Activated gamma-delta T cell treated with anti-CD3 and anti-CD28 coated beads, Interleukin-2, amount 50 U/mL, for 16 hours (primary cell): ENCODE measurements around the gene LSAMP.

Experiments used
- DNase-seq: peaks from one replicate; pipeline ENCODE4 v3.0.0-alpha.2; 2020; ENCODE audit warnings: low read depth

LSAMP gene

GRCh38 chr3:116161575-116162525 lies 283.4 kb downstream of the LSAMP start:
- DNase-seq = no peak

DNA sequence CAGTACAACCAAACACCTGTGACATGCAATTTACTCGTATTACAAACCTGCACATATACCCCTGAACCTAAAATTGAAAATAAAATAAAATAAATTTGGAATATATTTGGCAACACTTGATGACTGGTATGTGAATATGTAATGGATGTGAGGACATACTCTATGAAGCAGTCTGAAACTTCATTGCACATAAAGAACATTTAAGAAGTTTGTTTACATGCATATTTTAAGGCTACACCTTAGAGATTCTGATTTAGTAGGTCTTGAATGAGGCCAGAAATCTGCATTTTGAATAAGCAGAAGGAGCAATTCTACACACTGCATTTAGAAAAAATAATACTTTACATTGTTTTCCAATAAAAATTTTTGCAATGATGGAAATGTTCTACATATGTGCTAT lies 284.7 kb downstream of the LSAMP start:
- no peak for DNase-seq

DNA sequence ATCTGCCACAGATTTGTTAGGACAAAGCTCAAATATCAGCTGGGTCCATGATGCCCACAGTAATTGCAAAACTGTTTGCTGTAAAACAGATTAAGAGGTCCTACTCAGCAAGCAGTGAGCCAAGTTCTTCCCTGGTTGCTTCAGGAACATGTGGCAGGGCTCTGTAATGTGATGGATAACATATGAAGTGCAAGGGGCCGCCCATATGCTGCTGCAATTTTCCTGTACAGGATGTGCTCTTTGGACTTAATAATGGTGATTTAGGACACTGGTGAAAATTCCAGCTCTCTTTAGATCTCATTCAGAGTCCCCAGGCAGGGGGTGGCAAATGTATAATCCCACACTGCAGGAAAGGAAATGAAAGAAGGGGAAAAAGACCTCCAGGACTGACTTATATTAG lies 289.4 kb downstream of the LSAMP start:
- no peak for DNase-seq

- no peak for DNase-seq
Measured at GRCh38 chr3:116154389-116154788, 290.9 kb downstream of the LSAMP start.

- no peak for DNase-seq
Measured at GRCh38 chr3:116153174-116153573, 292.1 kb downstream of the LSAMP start.

GRCh38 chr3:116150655-116151167 lies 294.6 kb downstream of the LSAMP start:
- DNase-seq = no peak

GRCh38 chr3:116148881-116149851 lies 296.1 kb downstream of the LSAMP start:
- DNase-seq = no peak

DNA sequence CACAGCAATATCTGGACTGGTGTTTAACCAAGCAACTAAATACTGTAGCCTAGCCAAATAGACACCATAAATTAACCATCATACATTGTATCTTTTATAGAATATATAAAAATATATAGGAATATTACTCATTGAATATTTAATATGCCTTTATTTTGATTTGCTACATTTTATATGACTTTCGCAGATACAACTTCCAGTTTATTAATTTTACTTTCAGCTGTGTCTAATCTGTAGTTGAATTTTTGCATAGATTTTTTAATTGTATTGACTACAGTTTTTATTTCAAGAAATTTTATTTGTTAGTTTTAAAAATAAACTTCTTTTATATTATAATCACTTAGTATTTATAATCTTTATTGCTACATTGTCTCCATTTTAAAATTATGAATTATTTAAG lies 299.7 kb downstream of the LSAMP start:
- no peak for DNase-seq

DNA sequence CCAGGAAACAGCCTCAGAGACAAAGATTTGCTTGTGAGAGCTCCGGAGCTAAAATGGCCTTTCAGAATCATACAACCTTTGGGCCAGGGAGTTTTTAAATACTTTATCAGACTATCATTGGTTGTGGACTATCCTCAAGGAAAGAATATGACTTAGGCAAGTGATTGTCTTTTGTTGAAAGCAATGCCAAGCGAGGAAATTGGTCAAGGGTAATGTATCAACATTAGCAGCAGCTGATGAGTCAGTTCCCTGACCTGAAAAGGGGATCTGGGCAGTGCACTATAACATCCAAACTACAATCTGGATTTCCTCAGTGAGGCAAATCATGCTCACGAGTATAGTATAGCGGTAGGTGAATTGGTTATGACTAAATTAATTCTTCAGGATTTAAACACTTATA lies 303.6 kb downstream of the LSAMP start:
- DNase-seq = no peak

- no peak for DNase-seq
Measured at GRCh38 chr3:116140100-116140689, 305.1 kb downstream of the LSAMP start.

DNA sequence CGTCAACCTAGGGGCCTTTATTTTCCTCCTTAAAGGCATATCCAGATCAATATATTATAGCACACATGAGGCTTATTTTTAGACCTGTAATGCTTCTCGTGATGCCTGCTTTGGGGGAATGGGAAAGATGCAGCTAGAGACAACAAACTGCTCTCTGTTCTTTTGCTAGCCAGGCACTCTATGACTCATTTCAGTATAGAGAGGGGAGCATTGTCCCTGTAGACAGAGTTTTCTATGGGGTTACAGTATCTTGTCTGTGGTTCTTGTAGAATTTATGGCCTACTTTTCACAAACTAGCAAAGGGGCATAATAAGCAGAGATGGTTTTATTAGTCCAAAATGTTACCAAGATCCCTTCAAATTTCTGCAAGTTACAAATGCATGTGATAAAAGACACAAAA lies 305.6 kb downstream of the LSAMP start:
- DNase-seq = no peak

DNA sequence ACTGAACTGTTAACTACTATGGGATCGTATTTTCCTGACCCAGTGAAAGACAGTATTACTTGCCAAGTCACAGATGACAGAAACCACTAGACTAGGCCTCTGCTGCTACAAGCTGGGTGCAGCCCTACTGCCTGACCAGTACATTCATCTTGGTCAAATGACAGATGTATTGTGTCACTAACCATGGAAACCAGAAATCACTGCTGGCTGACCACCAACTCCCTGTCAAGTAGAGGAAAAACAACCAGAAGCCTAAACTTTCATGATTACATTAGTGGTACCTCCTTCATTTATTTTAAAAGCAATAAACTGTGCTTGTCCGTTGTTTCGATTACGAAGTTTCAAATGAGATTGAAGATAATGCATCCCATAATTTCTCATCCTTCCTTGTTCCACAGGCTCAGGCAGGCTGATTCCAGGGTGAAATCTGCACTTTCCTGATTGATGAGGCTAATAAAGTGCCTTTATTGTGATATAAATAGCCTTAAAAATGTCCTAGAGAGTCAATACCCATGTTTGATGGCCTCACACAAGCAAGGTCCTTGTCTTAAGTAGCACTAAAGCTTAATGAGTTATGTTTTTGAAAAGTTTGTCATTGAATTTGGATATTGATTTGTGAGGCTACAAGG lies 309.7 kb downstream of the LSAMP start:
- no peak for DNase-seq

GRCh38 chr3:116129187-116129946 lies 315.9 kb downstream of the LSAMP start:
- no peak for DNase-seq

- no peak for DNase-seq
Measured at GRCh38 chr3:116127464-116127863, 317.8 kb downstream of the LSAMP start.

GRCh38 chr3:116124166-116124565 lies 321.1 kb downstream of the LSAMP start:
- no peak for DNase-seq

DNA sequence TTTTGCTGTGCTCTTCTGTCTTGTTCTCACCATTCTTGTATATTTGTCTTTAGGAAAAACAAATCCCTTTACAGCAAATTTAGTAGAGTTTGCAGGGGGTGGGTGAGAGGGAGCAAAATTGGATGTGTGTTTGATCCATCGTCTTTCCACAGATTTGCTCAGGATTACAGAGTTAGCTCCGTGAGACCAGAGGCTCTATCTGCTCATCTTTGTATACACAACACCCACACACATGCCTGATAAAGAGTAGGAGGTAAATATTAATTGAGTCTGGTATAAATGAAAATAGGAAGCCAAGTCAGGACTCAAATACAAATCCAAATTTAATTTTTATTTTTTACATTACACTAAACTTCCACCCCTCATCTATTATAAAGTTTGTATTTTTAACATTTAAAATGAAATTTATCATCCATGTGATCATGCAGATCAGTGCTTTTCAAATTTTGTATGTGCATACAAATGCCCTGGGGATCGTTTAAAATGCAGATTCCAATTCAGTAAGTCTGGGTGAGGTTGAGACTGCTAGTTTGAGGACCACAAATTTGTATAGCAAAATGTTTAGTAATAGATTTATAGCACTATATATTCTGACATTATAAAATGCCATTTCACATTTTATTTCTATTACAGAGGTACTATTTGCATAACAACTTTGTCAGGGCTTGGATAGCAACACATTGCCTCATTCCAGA lies 326.7 kb downstream of the LSAMP start:
- no peak for DNase-seq

- no peak for DNase-seq
Measured at GRCh38 chr3:116114586-116114985, 330.7 kb downstream of the LSAMP start.

DNA sequence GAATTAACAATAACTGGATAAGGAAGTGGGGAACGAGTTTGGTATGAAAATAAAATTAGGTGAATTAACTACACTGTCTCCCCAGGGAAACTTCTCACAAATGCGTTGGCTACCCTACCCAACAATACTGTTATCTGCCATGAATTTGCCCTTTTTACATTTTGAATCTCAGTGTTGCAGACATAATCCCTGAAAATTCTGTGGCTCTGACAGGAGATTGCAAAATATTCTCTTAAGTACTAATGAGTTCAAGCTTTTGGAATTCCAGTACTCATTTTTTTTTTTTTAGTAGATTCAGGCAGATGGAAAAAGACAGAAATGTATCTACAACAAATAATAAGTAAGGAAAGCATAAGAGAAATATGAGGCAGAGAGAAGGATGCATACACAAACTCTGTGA lies 332.6 kb downstream of the LSAMP start:
- DNase-seq = no peak

DNA sequence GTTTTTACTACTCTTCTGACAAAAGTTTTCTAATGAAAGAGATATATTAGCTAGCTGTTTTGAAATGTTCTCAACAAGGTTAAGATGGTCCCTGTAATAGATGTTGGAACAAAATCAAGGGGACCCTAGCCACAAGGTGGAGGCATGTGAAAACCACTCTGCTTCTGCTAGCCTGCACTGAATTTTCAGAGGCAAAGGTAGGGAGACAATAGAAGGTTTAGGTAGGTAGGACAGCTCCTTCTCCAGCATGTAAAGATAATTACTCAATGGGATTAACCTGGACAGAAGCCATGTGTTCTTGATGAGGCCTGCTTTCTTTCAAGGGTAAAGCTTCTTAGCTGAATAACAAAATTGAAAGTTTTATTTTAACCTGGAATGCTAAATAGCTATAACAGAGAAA lies 333.5 kb downstream of the LSAMP start:
- DNase-seq = no peak

GRCh38 chr3:116103868-116104530 lies 341.3 kb downstream of the LSAMP start:
- DNase-seq = no peak
